A673 (cell line): ENCODE results near the gene NEU3. TPM values are rescaled to one million over a fixed set of nuclear protein-coding genes. Genes with fewer than 3 reads are reported as not detected.

ENCODE experiments used
- BruUV-seq: library from RNA; stranded (reverse); fragments of 400-500 nt; replicated peaks from 2 replicates; lab custom pipeline; 2021; lab: Mats Ljungman, UMichigan
- CTCF ChIA-PET: fragments of 300-600 bp; sonication (Branson Sonifier 250); formaldehyde crosslinking; loops from one replicate; lab custom pipeline; 2022; ENCODE audit warnings: antibody characterized with exemption; lab: Charles Lee
- POLR2A ChIA-PET: fragments of 300-600 bp; sonication (Branson Sonifier 250); formaldehyde crosslinking; loops from one replicate; lab custom pipeline; 2022; ENCODE audit warnings: antibody characterized with exemption; ENCODE audit not compliant: low non-redundant PET; lab: Charles Lee
- DNase-seq: peaks from one replicate; pipeline ENCODE4 v3.0.0-alpha.2; 2015; ENCODE audit warnings: low spot score
- H3K27ac ChIP-seq: fragments of 200-600 bp; sonication (generic); 2 replicates; pipeline ENCODE4 v1.5.1; 2016; ENCODE audit warnings: mixed run types, low read depth, mild to moderate bottlenecking, mixed read lengths, antibody characterized with exemption, low read length; ENCODE audit not compliant: poor library complexity, severe bottlenecking
- H3K27me3 ChIP-seq: fragments of 200-600 bp; sonication (generic); replicated peaks from 2 replicates; pipeline ENCODE4 v1.6.1; 2017; ENCODE audit warnings: mixed run types, low read depth, mild to moderate bottlenecking, mixed read lengths, antibody characterized with exemption, low read length; ENCODE audit not compliant: insufficient read depth, poor library complexity
- H3K36me3 ChIP-seq: fragments of 200-600 bp; sonication (generic); 2 replicates; pipeline ENCODE4 v1.6.1; 2016; ENCODE audit warnings: mixed run types, mild to moderate bottlenecking, mixed read lengths, antibody characterized with exemption, low read length; ENCODE audit not compliant: insufficient read depth, poor library complexity, severe bottlenecking
- H3K4me1 ChIP-seq: fragments of 200-600 bp; sonication (generic); 2 replicates; pipeline ENCODE4 v1.6.1; 2017; ENCODE audit warnings: mixed run types, mild to moderate bottlenecking, mixed read lengths, antibody characterized with exemption, low read length; ENCODE audit not compliant: insufficient read depth, poor library complexity, severe bottlenecking
- H3K4me3 ChIP-seq: fragments of 200-600 bp; sonication (generic); 2 replicates; pipeline ENCODE4 v1.5.1; 2016; ENCODE audit warnings: low read depth, mixed run types, mild to moderate bottlenecking, mixed read lengths, low read length; ENCODE audit not compliant: poor library complexity, severe bottlenecking
- H3K9me3 ChIP-seq: fragments of 200-600 bp; sonication (generic); 2 replicates; pipeline ENCODE4 v1.6.1; 2016; ENCODE audit warnings: mixed run types, low read depth, mild to moderate bottlenecking, mixed read lengths, antibody characterized with exemption, low read length; ENCODE audit not compliant: poor library complexity, severe bottlenecking
- EZH2 ChIP-seq: fragments of 200-600 bp; sonication (generic); IDR thresholded peaks from 2 replicates; pipeline ENCODE4 v1.6.1; 2017; ENCODE audit warnings: borderline replicate concordance, low read depth, mild to moderate bottlenecking, mixed read lengths, antibody characterized with exemption, low read length; ENCODE audit not compliant: poor library complexity, severe bottlenecking
- intact Hi-C: fragments of 100-400 bp; cut with micrococcal nuclease; formaldehyde crosslinking; loops from one replicate; pipeline ENCODE4 v1.10.0; 2022; ENCODE audit not compliant: unreplicated experiment
- total RNA-seq: library from RNA; stranded (reverse); gene quantifications from 2 replicates; pipeline ENCODE4 v1.2.3, GENCODE V29; 2021
- TF ChIP-seq, protein P1 (sequence below): fragments of 300-800, 200-600 bp; sonication (generic); conservative IDR thresholded peaks from 2 replicates; pipeline ENCODE4 v1.5.1; 2017; ENCODE audit warnings: low read depth, mild to moderate bottlenecking, antibody characterized with exemption, low read length, moderate library complexity, mixed read lengths

The NEU3 gene
- total RNA-seq, 1 experiment from 2014 or later = 11.5 TPM

- Histone ChIP-seq H3K4me1 (no peaks in the 10 kb centered on the region), H3K27ac (no peak overlapping the region), H3K9me3 (no peaks in the 10 kb centered on the region), H3K36me3 (no peaks in the 10 kb centered on the region), H3K4me3 (no peak overlapping the region), H3K27me3 (no peaks in the 10 kb centered on the region)
- no peak for DNase-seq
- ChIA-PET POLR2A (interaction anchor here (0.5 kb wide), 1 partner anchor 13 kb away, joined by 3 read pairs; no protein-coding TSS in a partner anchor), CTCF (no interaction called here)
- intact Hi-C loops = no loop called here
- BruUV-seq = no TSS peak
- TF ChIP-seq EZH2 = no peak
- TF ChIP-seq, protein P1, sequence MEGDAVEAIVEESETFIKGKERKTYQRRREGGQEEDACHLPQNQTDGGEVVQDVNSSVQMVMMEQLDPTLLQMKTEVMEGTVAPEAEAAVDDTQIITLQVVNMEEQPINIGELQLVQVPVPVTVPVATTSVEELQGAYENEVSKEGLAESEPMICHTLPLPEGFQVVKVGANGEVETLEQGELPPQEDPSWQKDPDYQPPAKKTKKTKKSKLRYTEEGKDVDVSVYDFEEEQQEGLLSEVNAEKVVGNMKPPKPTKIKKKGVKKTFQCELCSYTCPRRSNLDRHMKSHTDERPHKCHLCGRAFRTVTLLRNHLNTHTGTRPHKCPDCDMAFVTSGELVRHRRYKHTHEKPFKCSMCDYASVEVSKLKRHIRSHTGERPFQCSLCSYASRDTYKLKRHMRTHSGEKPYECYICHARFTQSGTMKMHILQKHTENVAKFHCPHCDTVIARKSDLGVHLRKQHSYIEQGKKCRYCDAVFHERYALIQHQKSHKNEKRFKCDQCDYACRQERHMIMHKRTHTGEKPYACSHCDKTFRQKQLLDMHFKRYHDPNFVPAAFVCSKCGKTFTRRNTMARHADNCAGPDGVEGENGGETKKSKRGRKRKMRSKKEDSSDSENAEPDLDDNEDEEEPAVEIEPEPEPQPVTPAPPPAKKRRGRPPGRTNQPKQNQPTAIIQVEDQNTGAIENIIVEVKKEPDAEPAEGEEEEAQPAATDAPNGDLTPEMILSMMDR = no peak
Observed at GRCh38 chr11:75028724-75029123, 40.0 kb downstream of the NEU3 start.

DNA sequence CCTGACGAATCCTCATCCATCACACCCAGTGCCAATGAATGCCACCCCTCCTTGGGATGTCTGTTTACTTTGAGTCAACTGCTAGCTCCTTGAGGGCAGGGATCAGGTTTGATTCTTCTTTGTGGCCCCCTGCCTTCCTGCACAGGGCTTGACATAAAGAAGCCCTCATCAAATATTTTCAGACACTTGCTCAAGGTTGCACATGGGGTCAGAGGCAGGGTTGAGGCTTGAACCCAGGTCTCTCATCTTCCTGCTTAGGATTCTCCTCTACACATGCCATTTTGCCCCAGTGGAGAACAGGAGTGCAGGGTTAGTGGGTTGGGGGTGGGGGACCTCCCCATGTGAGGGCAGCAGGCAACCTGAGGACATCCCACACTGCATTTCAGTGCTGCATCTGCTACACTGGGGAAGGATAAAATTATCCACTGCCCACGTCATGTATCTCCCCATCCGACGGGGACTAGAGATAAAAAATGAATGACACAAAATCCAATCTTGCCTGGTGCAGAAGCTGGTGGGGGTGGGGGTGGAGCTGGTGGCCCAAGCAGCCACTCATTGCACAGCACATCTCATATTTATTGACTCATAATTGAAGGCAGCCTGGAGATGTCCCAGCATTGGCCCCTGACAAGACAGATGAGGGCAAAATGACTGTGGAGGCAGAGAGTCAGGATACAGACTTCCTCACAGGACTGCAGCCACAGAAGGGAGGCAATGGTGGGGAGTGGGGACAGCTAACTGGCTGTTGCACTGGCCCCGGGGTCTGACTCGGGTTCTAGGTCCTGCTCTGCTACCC lies 41.3 kb downstream of the NEU3 start:
- CTCF ChIA-PET = no interaction called here
- Histone ChIP-seq H3K27me3 (no peaks in the 10 kb centered on the region), H3K4me1 (no peaks in the 10 kb centered on the region), H3K27ac (no peak overlapping the region), H3K9me3 (no peaks in the 10 kb centered on the region), H3K4me3 (no peak overlapping the region), H3K36me3 (no peaks in the 10 kb centered on the region)
- BruUV-seq = no TSS peak
- POLR2A ChIA-PET = no interaction called here
- intact Hi-C loops = no loop called here
- DNase-seq = no peak
- no peak for TF ChIP-seq EZH2
- TF ChIP-seq, protein P1 = no peak

GRCh38 chr11:75031224-75031753 lies 42.6 kb downstream of the NEU3 start:
- no peak overlapping the region for H3K27ac ChIP-seq
- POLR2A ChIA-PET = no interaction called here
- intact Hi-C loops = no loop called here
- no TSS peak for BruUV-seq
- no peak for DNase-seq
- no peak overlapping the region for H3K4me3 ChIP-seq
- no peak for TF ChIP-seq EZH2
- TF ChIP-seq, protein P1 = no peak
- CTCF ChIA-PET = interaction anchor here (1.1 kb wide), 1 partner anchor 109 kb away, joined by 3 read pairs; no protein-coding TSS in a partner anchor
- H3K36me3 ChIP-seq = no peaks in the 10 kb centered on the region
- H3K9me3 ChIP-seq = no peaks in the 10 kb centered on the region
- H3K27me3 ChIP-seq = no peaks in the 10 kb centered on the region
- no peaks in the 10 kb centered on the region for H3K4me1 ChIP-seq
